BLaER1 (cell line): Measurements from ENCODE around the gene C1QTNF7.

Experiments used
- H3K27ac ChIP-seq: shearing (Covaris generic); formaldehyde crosslinking; 2 replicates; pipeline ENCODE4 v1.8.1; 2022
- H3K27me3 ChIP-seq: shearing (Covaris generic); formaldehyde crosslinking; 2 replicates; pipeline ENCODE4 v1.8.1; 2022
- H3K36me3 ChIP-seq: shearing (Covaris generic); formaldehyde crosslinking; 2 replicates; pipeline ENCODE4 v1.8.1; 2022
- H3K4me1 ChIP-seq: shearing (Covaris generic); formaldehyde crosslinking; 2 replicates; pipeline ENCODE4 v1.8.1; 2022
- H3K4me2 ChIP-seq: shearing (Covaris generic); formaldehyde crosslinking; 2 replicates; pipeline ENCODE4 v1.8.1; 2022
- H3K4me3 ChIP-seq: shearing (Covaris generic); formaldehyde crosslinking; 2 replicates; pipeline ENCODE4 v1.8.1; 2022
- H3K9ac ChIP-seq: shearing (Covaris generic); formaldehyde crosslinking; 2 replicates; pipeline ENCODE4 v1.8.1; 2022
- H3K9me3 ChIP-seq: shearing (Covaris generic); formaldehyde crosslinking; 2 replicates; pipeline ENCODE4 v1.8.1; 2022
- H4K20me1 ChIP-seq: shearing (Covaris generic); formaldehyde crosslinking; 2 replicates; pipeline ENCODE4 v1.8.1; 2022
- Cebpa-rat ChIP-seq: shearing (Covaris generic); IDR thresholded peaks from 2 replicates; pipeline ENCODE4 v1.8.1; 2022

The C1QTNF7 gene, protein sequence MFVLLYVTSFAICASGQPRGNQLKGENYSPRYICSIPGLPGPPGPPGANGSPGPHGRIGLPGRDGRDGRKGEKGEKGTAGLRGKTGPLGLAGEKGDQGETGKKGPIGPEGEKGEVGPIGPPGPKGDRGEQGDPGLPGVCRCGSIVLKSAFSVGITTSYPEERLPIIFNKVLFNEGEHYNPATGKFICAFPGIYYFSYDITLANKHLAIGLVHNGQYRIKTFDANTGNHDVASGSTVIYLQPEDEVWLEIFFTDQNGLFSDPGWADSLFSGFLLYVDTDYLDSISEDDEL

DNA sequence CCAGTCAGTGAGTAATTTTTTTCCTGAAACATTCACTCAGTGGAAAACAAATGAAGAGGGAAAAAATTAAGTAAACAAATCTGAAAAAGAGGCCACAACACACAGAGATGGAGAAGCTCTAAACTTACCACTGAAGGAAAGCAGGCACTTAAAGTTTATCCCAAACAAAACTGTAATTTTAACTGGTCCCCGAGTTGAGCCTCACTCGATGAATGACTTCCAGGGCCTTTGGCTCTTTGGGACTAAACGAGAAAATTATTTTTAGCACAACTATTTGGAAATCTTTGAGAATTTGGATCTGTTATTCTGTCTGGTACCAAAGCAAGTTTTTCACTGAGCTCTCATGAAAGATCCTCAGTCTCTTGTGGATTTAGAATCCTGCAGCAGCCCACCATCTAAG is at the start of gene C1QTNF7:
C1QTNF7 (plus strand) TSS at position 333 of the 400 bp plus-strand sequence. CDS start 7,711 bp downstream, outside the sequence.
- H3K4me2 ChIP-seq = no peak within 1 kb of the TSS
- H3K36me3 ChIP-seq = no peaks in the 10 kb centered on the region
- no peaks in the 10 kb centered on the region for H3K4me1 ChIP-seq
- no peaks in the 10 kb centered on the region for H3K27me3 ChIP-seq
- TF ChIP-seq Cebpa-rat = no peak
- no peak within 1 kb of the TSS for H3K9ac ChIP-seq
- H3K27ac ChIP-seq = no peak within 1 kb of the TSS
- H3K4me3 ChIP-seq = no peak within 1 kb of the TSS
- no peaks in the 10 kb centered on the region for H4K20me1 ChIP-seq
- 0 out of 2 replicates have a peak, but pooled peaks cover 4% of the 10 kb centered on the region for H3K9me3 ChIP-seq

DNA sequence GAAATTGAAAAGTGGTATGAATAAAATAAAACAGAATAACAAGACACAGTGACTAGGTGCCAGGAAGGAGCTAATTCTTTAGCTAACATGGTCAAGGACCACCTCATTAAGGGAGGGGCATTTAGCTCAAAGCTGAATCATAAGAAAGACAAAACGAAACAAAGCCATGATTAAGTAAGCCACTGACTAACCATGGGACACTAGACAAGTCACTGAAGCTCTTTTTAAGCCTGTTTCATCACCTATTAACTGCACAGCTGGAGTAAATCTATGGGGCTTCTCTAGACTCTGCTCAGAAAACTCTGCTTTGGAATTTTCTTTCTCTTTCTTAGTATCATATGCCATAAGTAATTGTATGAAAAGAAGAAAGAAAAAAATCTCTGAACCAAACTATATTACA is 49.8 kb upstream of the C1QTNF7 start:
- H3K4me3 ChIP-seq = no peak overlapping the region
- H4K20me1 ChIP-seq = no peaks in the 10 kb centered on the region
- TF ChIP-seq Cebpa-rat = no peak
- no peaks in the 10 kb centered on the region for H3K27me3 ChIP-seq
- peaks cover 19% of the 10 kb centered on the region for H3K4me1 ChIP-seq
- H3K4me2 ChIP-seq = no peak overlapping the region
- no peak overlapping the region for H3K27ac ChIP-seq
- H3K9me3 ChIP-seq = no peaks in the 10 kb centered on the region
- H3K9ac ChIP-seq = no peak overlapping the region
- H3K36me3 ChIP-seq = no peaks in the 10 kb centered on the region

DNA sequence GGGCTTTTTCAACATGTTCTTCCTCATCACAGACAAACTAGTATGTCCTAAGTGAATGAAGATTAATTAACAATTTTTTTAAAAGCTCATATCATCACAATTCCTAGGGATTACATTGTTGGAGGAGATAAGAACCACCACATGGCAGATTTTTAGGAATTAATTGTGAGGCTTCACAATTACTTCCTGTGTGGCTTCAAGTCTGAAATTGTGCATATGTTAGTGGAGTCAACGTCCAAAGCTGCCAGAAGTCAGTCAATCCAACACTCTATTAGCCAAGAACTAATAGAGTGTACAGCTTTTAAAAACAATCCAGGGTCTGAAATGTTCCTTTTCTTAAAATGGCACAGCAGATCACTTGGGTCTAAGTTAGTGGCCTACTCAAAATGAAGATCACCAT is 49.3 kb upstream of the C1QTNF7 start:
- Histone ChIP-seq H3K9me3 (no peaks in the 10 kb centered on the region), H3K4me2 (no peak overlapping the region)

DNA sequence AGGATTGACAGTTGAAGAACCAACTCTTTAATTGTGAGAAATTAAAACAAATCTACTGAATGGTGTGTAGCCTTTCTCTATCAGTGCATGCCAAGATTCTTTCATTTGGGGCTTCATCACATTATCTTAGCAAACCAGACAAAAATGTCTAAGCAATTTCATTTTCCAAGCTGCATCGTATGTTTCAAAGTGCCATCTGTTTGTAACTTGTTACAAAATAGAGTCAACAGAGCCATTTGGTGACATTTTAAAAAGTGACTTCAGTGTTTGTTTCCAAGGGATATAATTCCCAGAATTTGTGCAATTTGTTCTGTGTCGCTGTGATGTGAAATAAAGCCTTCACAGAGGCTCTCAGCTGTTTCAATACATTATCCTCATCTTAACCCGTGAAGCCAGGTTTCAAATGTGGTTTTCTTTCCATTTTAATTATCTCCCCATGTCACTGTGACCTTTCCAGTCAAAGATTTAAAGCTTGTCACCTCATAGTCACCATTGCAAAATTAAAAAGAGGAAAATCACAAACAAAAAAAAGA is 46.0 kb upstream of the C1QTNF7 start:
- no peak for TF ChIP-seq Cebpa-rat
- no peaks in the 10 kb centered on the region for H3K27me3 ChIP-seq

More for the DNA sequence above, 49.3 kb upstream of the C1QTNF7 start:
- Histone ChIP-seq H3K27me3 (no peaks in the 10 kb centered on the region), H3K4me1 (peaks cover 19% of the 10 kb centered on the region), H3K36me3 (no peaks in the 10 kb centered on the region), H3K4me3 (no peak overlapping the region), H4K20me1 (no peaks in the 10 kb centered on the region), H3K9ac (no peak overlapping the region), H3K27ac (no peak overlapping the region)
- no peak for TF ChIP-seq Cebpa-rat

DNA sequence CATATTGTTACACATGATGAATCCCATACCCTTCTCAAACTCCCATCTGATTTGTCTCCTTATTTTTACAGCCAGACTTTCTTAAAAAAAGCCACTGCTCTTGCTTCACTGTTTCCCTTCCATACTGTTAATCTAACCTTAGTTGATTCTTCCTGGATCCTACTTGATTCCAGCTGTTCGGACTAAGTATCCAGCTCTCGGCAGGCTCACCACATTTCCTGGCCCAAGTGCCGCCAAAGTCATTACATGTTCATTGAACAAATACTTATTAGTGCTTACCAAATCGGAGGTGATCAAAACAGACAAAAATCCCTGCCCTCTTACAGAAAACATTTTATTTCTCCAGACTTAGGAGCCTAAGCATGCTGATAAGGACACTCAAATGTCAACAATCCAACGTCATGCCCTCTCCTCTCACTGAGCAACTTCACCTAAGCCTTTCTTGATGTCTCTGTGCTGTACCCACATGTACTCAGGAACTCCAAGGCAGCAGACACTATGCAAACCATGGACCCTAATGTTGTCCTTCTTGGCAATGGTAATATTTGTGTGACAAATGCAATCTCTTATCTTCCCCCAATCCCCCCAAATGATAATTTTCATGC is 45.1 kb upstream of the C1QTNF7 start:
- H3K4me3 ChIP-seq = no peak overlapping the region
- H3K27ac ChIP-seq = no peak overlapping the region
- H3K36me3 ChIP-seq = no peaks in the 10 kb centered on the region
- no peaks in the 10 kb centered on the region for H3K27me3 ChIP-seq
- no peaks in the 10 kb centered on the region for H3K4me1 ChIP-seq
- H4K20me1 ChIP-seq = no peaks in the 10 kb centered on the region
- no peaks in the 10 kb centered on the region for H3K9me3 ChIP-seq
- no peak for TF ChIP-seq Cebpa-rat
- H3K4me2 ChIP-seq = no peak overlapping the region
- H3K9ac ChIP-seq = no peak overlapping the region

More for the DNA sequence above, 46.0 kb upstream of the C1QTNF7 start:
- H3K9ac ChIP-seq = no peak overlapping the region
- H3K27ac ChIP-seq = no peak overlapping the region
- H3K4me1 ChIP-seq = no peaks in the 10 kb centered on the region
- no peak overlapping the region for H3K4me2 ChIP-seq
- no peaks in the 10 kb centered on the region for H4K20me1 ChIP-seq
- H3K9me3 ChIP-seq = no peaks in the 10 kb centered on the region
- H3K36me3 ChIP-seq = no peaks in the 10 kb centered on the region
- no peak overlapping the region for H3K4me3 ChIP-seq

DNA sequence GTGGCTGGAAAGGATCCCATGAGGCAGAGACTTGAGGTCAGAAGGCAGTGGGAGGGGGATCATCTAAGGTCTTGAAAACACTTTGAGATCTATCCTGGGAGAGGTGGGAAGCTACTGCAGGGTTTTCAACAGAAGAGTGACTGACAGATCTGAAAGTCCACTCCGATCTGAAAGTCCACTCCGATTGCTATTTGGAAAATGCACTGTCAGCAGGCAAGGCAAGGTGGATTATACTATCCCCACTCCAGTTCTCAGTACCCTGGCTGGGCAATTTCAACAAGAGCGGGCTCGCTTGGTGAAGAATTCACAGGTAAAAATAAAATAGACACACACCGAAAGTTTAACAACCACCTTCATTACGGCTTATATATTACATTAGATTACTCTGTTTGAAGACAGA is 42.3 kb upstream of the C1QTNF7 start:
- Histone ChIP-seq H3K27ac (no peak overlapping the region), H4K20me1 (no peaks in the 10 kb centered on the region), H3K27me3 (no peaks in the 10 kb centered on the region), H3K4me2 (no peak overlapping the region), H3K9me3 (no peaks in the 10 kb centered on the region), H3K4me3 (no peak overlapping the region), H3K4me1 (no peaks in the 10 kb centered on the region), H3K9ac (no peak overlapping the region), H3K36me3 (no peaks in the 10 kb centered on the region)
- no peak for TF ChIP-seq Cebpa-rat

DNA sequence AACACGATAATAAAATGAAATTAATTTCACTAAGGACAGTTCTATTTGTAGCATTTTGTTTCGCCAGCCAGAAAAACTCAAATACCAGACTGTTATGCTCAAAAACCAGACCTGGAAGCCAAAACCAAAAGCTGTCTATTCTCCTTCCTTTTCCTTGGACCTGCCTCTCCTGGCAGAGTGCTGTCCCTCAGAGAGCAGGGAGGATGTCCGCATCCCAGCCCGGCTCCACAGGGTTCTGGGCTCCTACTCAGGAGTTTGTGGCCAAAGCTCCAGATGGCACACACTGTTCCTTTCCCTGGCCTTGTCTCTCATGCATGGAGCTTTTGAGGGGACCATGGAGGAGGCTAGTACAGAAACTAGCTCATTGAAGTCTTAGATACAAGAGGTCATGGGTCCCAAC is 41.9 kb upstream of the C1QTNF7 start:
- Histone ChIP-seq H3K9me3 (no peaks in the 10 kb centered on the region), H3K4me1 (no peaks in the 10 kb centered on the region), H3K4me3 (no peak overlapping the region), H3K27ac (no peak overlapping the region), H3K36me3 (no peaks in the 10 kb centered on the region), H4K20me1 (no peaks in the 10 kb centered on the region), H3K27me3 (no peaks in the 10 kb centered on the region), H3K9ac (no peak overlapping the region), H3K4me2 (no peak overlapping the region)
- no peak for TF ChIP-seq Cebpa-rat

DNA sequence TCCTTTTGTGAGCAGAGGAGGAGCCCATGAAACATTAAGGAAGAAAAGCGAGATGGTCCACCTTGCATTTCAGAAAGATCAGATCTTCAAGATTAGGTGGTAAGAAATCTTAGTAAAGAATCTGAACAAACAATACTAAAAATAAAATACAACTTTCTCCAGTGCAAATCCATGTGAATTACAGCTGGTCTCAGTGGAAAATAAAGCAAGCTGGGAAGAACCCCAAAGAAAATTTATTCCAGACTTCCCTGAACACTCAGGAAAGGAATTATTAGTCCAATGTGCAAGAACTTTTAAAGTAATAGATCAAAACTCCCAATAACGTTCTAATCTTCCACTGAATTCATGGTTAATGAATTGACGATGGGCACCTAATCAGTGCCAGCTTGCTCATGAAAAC is 37.3 kb upstream of the C1QTNF7 start:
- no peaks in the 10 kb centered on the region for H3K36me3 ChIP-seq
- no peak overlapping the region for H3K27ac ChIP-seq
- no peak for TF ChIP-seq Cebpa-rat
- no peak overlapping the region for H3K4me3 ChIP-seq
- no peaks in the 10 kb centered on the region for H3K27me3 ChIP-seq
- H3K9ac ChIP-seq = no peak overlapping the region
- H3K9me3 ChIP-seq = peaks cover 10% of the 10 kb centered on the region; the same call in 1 of the 2 replicates
- no peaks in the 10 kb centered on the region for H4K20me1 ChIP-seq
- H3K4me1 ChIP-seq = no peaks in the 10 kb centered on the region
- H3K4me2 ChIP-seq = no peak overlapping the region

DNA sequence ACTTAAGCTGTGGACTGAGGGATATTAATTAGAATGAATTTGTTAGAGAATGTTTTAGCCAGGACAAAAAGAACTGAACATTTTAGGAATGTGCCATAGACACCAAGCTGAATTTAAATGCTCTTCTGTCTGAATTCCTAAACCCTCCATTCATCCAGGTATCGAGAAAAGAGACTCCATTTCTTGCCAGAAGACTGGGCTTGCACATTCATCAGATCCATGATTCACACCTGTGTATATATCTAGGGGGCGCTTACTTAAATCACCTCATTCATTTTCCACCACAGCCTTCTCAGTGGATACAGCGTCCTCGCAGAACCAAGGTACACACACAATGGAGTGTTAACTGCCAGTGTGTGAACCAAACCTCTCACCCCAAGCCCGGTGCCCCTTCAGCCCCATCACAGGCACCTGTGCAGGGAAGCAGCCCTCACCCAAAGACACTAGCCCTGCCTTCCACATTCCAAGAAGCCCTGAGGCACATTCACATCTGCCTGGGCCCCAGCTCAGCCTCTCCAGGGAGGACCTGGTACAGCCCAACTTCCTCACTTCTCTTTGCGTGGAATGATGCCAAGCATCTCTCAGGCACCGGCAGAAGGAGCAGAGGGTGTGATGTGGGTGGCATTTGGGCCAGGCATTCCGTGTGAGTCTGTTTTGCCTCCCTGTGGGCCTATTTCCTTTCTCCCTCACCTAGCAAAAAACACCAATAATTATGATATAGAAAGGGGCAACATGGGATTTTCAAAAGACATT is 35.6 kb upstream of the C1QTNF7 start:
- TF ChIP-seq Cebpa-rat = no peak
- Histone ChIP-seq H3K4me3 (no peak overlapping the region), H3K27ac (no peak overlapping the region), H3K36me3 (no peaks in the 10 kb centered on the region), H3K9me3 (peaks cover 15% of the 10 kb centered on the region), H3K4me2 (no peak overlapping the region), H4K20me1 (no peaks in the 10 kb centered on the region), H3K9ac (no peak overlapping the region), H3K27me3 (no peaks in the 10 kb centered on the region), H3K4me1 (no peaks in the 10 kb centered on the region)

DNA sequence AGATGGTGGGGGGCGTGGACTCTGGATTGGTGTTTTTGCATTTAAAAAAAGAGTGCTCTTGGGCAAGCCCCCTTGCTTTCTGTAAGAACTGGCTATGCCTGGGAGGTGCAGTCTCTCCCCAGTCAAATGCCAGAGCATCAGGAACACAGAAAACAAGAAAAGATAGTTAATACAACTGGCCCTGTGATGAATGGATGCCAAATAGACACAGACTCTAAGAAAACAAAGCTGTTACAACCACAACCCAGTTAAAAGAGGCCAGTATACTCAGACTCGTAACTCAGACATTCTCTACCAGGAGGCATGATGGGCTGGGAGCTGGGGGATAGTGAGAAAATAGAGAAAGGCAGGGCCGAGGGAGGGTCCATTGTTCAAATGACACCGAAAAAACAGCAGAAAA is 32.5 kb upstream of the C1QTNF7 start:
- Histone ChIP-seq H3K36me3 (no peaks in the 10 kb centered on the region), H3K9me3 (peaks cover 15% of the 10 kb centered on the region), H3K27me3 (no peaks in the 10 kb centered on the region), H3K4me1 (peaks cover 21% of the 10 kb centered on the region), H3K27ac (no peak overlapping the region), H3K9ac (no peak overlapping the region), H4K20me1 (no peaks in the 10 kb centered on the region), H3K4me2 (no peak overlapping the region), H3K4me3 (no peak overlapping the region)
- no peak for TF ChIP-seq Cebpa-rat
